GM12875 (cell line): Measurements from ENCODE around the gene AHNAK.

Experiments used
- H3K4me3 ChIP-seq: one replicate; pipeline ENCODE4 v1.5.1; 2011; ENCODE audit warnings: low read depth, low read length, control low read depth
- TF ChIP-seq, protein P1 (sequence below): IDR thresholded peaks from 2 replicates; pipeline ENCODE4 v1.5.1; 2011; ENCODE audit warnings: low read depth, mild to moderate bottlenecking, control low read depth, inconsistent platforms, low read length, moderate library complexity, borderline replicate concordance; ENCODE audit not compliant: insufficient read depth

AHNAK gene

DNA sequence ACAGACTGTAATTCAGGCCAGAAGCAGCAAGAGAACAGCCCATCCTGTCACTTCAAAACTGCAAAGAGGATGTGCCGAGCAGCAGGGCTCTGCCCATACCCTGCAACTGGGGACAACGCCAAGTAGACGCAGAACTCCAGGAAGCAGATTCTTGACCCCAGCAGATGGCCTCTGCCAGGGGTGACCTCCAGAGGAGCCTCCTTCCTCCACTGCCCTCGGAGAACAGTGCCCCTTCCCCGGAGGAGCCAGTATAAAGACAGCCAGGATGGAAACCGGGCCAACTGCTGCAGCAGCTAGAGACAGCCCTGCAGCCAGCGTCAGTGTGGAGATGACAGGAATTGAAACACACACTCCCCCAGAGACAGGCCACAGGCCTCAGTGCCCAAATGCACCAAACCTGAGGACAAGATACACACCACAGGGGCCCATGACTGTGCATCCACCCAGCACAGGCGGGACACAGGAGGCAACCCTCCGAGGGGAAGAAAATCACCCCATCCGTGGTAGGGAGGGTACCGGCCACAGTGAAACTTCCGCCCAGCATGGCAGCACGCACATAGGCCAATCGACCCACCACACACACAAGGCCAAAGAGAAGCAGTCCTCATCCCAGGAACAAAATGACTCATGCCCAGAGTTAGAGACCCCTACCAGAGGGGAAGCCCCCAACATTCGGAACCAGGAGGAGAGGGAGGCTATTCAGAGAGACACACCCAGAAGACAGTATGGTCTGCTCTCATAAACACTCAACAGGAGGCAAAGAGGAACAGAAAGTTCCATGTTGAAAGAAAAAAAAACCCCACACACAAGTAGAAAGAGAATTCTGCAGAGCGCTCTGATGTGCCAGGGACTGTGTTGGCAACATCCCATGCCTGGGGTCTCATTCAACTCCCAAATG lies 5.6 kb downstream of the AHNAK start:
- TF ChIP-seq, protein P1, sequence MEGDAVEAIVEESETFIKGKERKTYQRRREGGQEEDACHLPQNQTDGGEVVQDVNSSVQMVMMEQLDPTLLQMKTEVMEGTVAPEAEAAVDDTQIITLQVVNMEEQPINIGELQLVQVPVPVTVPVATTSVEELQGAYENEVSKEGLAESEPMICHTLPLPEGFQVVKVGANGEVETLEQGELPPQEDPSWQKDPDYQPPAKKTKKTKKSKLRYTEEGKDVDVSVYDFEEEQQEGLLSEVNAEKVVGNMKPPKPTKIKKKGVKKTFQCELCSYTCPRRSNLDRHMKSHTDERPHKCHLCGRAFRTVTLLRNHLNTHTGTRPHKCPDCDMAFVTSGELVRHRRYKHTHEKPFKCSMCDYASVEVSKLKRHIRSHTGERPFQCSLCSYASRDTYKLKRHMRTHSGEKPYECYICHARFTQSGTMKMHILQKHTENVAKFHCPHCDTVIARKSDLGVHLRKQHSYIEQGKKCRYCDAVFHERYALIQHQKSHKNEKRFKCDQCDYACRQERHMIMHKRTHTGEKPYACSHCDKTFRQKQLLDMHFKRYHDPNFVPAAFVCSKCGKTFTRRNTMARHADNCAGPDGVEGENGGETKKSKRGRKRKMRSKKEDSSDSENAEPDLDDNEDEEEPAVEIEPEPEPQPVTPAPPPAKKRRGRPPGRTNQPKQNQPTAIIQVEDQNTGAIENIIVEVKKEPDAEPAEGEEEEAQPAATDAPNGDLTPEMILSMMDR, result no peak
- H3K4me3 ChIP-seq, result peak overlapping the region; percentile 12

DNA sequence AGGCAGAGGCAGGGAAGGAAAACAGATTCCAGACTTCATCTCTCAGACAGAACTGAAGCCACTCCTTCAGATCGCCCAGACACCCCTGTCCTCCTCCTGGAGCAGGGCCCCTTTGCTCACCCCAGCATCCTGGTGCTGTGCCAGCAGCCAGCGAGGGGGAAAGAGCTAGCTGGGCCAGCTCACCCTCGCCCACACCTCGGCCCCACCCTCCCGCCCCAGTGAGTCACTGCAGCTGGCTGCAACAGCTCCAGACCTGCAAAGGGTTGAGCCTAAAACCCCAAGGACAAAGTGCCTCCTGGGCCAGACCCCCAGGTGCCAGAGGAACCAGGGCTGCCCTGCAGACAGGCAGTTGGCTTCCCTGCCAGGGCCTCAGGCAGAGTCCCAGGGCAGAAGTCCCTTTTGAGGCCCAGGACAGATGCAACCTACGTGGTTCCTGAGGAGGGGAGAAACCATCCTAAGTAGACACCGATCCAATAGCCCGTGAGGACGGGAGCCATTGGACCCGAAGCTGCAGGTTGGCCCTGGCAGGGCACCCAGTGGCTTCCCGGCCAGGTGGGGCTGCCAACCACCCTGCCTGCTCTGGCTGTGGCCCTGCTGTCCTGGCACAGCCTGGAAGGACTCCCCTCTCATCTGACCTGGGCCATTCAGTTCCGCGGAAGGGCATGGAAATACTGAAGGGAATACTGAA lies 7.2 kb downstream of the AHNAK start:
- TF ChIP-seq, protein P1, result no peak
- no peak overlapping the region for H3K4me3 ChIP-seq

DNA sequence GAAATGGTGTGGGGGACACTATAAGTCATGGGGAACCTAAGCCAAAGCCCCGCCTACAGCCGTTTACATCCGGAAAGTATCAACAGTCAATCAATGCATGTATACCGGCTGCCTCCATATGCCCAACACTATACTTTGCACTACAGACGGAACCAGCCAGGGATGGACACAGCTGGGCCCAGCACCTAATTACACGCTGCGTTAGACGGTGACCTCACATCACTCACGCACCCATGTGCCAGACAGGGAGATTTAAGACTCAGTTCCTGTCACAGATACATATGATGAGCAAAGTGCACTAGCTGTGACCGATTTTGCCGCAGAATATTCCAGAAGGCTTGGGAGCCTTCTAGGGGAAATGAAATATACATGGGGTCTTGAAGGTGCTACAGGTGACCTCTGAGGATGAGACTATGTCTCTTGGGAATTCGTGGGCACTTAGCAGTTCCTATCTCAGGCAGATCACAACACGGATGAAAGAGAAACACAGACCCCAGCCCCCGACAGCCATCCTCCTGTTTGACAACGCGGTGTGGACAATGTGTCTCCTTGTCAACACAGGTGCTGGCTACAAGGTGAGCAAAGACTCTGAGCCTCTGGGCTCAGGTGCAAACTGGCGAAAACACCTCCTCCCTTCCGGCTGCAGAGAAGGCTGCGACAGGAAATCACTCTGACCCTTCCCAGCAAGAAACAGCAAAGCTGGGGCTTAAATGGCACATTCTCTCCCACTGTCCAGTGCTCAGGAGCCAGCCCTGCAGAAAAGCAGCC lies 8.0 kb downstream of the AHNAK start:
- TF ChIP-seq, protein P1, result no peak
- H3K4me3 ChIP-seq, result no peak overlapping the region

DNA sequence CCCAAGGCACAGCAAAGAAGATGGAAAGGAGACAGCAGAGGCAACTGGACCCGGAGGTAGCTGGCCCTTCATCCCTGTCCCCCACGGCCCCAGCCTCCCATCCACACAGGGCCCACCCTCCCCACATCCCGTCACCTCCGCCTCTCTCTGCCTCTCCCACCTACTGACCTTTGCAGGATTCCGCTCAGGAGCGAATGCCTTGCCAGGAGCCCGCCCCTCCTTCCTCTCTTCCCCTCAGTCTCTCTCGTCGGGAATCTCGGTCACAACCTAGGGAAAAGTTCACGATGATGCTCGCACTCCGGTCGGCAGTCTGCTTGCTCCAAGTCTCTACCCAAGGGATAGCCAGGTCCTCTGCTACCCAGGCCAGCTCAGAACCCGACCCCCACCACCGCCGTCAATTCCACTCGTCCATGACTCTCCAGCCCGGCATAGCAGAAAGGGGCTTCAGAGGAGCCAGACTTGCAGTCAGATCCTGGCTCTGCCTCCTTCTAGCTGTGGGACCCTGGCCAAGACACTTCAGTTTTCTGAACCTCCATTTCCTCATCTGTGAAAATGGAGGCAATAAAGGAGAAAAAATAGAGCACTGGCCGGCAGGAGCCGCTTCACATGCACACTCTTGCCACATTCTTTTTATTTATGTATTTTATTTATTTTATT lies 10.2 kb downstream of the AHNAK start:
- TF ChIP-seq, protein P1, result no peak

DNA sequence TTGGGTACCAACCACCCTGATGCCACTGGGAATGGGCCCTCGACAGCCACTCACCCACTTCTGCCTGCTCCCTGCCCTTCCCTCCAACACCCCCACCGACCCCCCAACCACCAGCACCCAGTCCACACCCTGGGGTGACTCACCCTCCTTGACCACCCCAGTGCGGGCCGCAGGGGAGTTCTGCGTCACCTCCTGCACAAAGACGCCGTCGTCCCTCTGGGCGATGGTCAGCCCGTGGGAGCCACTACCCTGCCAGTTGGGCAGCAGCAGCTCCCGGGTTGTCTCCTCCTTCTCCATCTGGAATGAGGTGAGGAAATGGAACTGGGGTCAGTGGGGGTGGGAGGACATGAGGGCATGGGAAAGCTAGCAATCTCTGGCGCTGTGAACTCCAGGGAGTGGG lies 10.8 kb downstream of the AHNAK start:
- TF ChIP-seq, protein P1, result no peak
- H3K4me3 ChIP-seq, result no peak overlapping the region

More for the DNA sequence above, 10.2 kb downstream of the AHNAK start:
- no peak overlapping the region for H3K4me3 ChIP-seq

DNA sequence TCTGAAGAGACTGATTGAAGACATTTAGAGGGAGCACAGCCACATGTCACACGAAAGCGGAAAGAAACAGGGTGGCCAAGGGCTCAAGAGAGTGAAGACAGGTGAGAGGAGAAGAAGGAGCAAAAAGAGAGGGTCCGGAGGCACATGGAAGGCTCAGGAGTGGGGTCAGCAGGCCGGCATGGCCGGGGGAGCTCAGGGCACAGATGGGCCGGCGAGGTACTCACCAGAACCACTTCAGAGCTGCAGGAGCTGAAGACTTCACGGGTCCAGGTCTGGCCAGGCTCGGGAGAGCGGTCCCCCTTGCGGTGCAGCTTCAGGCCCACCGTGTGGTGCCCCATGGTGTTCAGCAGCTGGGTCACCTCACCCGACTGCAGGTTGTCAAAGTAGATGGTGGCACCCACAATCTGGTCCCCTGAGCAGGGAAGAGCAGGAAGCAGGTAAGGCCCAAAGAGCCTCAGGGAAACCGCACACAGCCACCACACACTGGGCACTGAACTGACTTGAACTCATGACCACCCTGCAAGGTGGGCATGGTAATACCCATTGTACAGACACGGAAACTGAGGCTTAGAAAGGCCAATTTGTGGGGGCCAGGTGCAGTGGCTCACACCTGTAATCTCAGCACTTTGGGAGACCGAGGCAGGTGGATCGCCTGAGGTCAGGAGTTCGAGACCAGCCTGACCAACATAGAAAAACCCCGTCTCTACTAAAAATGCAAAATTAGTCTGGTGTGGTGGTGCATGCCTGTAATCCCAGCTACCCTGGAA lies 11.6 kb downstream of the AHNAK start:
- TF ChIP-seq, protein P1, result no peak

More for the DNA sequence above, 11.6 kb downstream of the AHNAK start:
- H3K4me3 ChIP-seq, result no peak overlapping the region
